Measurements from ENCODE around the gene ABCA7.

ABCA7 gene

GRCh38 chr19:1097810-1098176, 57.9 kb downstream of the ABCA7 start:
- TF ChIP-seq CTCF (conservative IDR thresholded peaks at IDR 0.05) = no peak
- H3K27ac ChIP-seq = peak overlapping the region; percentile 56

GRCh38 chr19:1098177-1099051, 58.5 kb downstream of the ABCA7 start:
- H3K27ac ChIP-seq = peak overlapping the region; percentile 56

GRCh38 chr19:1101337-1101698, 61.4 kb downstream of the ABCA7 start:
- TF ChIP-seq CTCF (conservative IDR thresholded peaks at IDR 0.05) = no peak
- no peak overlapping the region for H3K27ac ChIP-seq

More at GRCh38 chr19:1098177-1099051, 58.5 kb downstream of the ABCA7 start:
- TF ChIP-seq CTCF (conservative IDR thresholded peaks at IDR 0.05) = no peak

GRCh38 chr19:1102407-1103131, 62.7 kb downstream of the ABCA7 start:
- peak overlapping the region; percentile 93 for H3K27ac ChIP-seq
- TF ChIP-seq CTCF (conservative IDR thresholded peaks at IDR 0.05) = no peak

- TF ChIP-seq CTCF (conservative IDR thresholded peaks at IDR 0.05) = no peak
- peak overlapping the region; percentile 93 for H3K27ac ChIP-seq
Observed at GRCh38 chr19:1103132-1103707, 63.3 kb downstream of the ABCA7 start.

GRCh38 chr19:1103708-1104310, 63.9 kb downstream of the ABCA7 start, which contains the start of gene GPX4:
Gene GPX4 (plus strand): TSS chr19:1103994. CDS start chr19:1104044, 50 bp downstream.
- peak within 1 kb of the TSS; percentile 93 for H3K27ac ChIP-seq
- no peak for TF ChIP-seq CTCF (conservative IDR thresholded peaks at IDR 0.05)
